ENCODE results near the gene SKAP1. TPM values are rescaled to one million over a fixed set of nuclear protein-coding genes. Genes with fewer than 3 reads are reported as not detected.

The SKAP1 gene
- total RNA-seq, 1 donor from 2014 or later, result 0.69 TPM

DNA sequence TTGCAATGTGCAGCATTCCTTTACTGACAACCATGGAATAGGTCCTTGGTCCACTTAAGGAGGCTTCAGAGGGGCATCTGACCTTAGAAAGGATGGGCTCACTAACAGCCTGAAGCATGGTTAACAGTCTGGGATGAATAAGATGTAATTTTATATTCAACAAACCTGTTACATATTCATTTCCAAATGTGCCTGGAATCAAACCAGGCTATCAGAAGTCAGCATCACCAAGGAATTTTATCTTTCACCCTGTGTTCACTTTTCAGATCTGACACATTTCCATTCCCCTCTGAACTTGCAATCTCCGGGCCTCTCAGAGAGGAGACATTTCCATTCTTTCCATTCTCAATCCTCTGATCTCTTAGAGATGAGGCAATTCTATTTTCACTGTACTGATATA lies 260.1 kb downstream of the SKAP1 start:
- Mint-ChIP-seq H3K4me1 (ENCODE audit: low read depth) (peaks cover 26% of the 10 kb centered on the region), H3K36me3 (ENCODE audit: insufficient read depth) (no peaks in the 10 kb centered on the region), H3K27me3 (peaks cover 17% of the 10 kb centered on the region), H3K27ac (no peak overlapping the region), H3K9me3 (ENCODE audit: low read depth) (no peaks in the 10 kb centered on the region), H3K4me3 (ENCODE audit: low read depth) (no peak overlapping the region)
- no peak for DNase-seq (ENCODE audit: low spot score, unreplicated experiment)
- TF ChIP-seq, protein P1, sequence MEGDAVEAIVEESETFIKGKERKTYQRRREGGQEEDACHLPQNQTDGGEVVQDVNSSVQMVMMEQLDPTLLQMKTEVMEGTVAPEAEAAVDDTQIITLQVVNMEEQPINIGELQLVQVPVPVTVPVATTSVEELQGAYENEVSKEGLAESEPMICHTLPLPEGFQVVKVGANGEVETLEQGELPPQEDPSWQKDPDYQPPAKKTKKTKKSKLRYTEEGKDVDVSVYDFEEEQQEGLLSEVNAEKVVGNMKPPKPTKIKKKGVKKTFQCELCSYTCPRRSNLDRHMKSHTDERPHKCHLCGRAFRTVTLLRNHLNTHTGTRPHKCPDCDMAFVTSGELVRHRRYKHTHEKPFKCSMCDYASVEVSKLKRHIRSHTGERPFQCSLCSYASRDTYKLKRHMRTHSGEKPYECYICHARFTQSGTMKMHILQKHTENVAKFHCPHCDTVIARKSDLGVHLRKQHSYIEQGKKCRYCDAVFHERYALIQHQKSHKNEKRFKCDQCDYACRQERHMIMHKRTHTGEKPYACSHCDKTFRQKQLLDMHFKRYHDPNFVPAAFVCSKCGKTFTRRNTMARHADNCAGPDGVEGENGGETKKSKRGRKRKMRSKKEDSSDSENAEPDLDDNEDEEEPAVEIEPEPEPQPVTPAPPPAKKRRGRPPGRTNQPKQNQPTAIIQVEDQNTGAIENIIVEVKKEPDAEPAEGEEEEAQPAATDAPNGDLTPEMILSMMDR (IDR thresholded peaks at IDR 0.05; ENCODE audit: unreplicated experiment), result no peak

DNA sequence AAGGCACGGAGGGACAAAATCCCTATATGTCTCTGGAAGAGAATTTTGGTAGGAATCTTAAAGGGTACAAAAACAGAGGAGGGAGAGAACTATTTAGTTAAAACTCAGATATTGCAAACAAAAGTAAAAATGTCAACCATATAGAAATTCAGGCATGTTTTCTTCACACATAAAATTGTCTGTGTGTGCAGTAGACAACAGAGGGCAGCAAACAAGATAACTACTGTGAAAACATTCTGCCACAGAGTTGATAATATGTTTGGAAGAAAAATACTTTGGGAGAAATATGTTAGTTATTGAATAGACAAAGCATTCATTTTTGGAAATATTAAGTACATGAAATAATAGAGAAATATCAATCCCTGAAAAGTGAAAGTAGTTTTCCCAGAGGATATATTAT lies 266.2 kb downstream of the SKAP1 start:
- no peaks in the 10 kb centered on the region for H3K27me3 Mint-ChIP-seq

DNA sequence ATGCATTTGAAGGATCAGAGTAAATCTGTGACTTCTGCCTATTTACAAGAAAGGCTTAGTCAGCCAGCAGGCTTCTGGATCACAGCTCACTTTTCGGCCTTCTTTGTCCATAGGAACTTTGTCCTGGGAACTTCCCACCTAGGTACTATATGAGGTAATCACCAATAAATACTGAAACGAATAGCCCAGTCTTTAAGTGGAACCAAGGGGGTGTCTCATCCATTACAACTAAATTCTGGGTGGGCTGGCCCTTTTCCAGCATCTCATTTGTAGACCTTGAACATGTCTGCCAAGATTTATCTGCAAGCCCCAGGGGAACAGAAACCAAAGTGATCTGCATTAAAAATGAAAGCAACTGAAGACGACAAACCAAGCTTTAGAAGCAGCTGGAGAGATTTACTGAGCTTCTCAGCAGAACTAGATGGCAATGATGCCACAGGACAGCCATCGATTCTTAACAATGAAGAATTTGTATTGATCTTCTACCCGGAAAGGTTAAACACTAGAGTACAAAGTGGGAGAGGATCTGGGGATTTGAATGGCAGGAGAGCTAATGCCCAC lies 267.0 kb downstream of the SKAP1 start:
- H3K9me3 Mint-ChIP-seq (ENCODE audit: low read depth), result no peaks in the 10 kb centered on the region
- TF ChIP-seq, protein P1 (IDR thresholded peaks at IDR 0.05; ENCODE audit: unreplicated experiment), result no peak
- H3K36me3 Mint-ChIP-seq (ENCODE audit: insufficient read depth), result no peaks in the 10 kb centered on the region
- peak overlapping the region; percentile 70 for H3K27ac Mint-ChIP-seq
- H3K4me1 Mint-ChIP-seq (ENCODE audit: low read depth), result peaks cover 62% of the 10 kb centered on the region
- no peak for DNase-seq (ENCODE audit: low spot score, unreplicated experiment)
- H3K27me3 Mint-ChIP-seq, result no peaks in the 10 kb centered on the region
- H3K4me3 Mint-ChIP-seq (ENCODE audit: low read depth), result no peak overlapping the region

More for the DNA sequence above, 266.2 kb downstream of the SKAP1 start:
- no peak for DNase-seq (ENCODE audit: low spot score, unreplicated experiment)
- TF ChIP-seq, protein P1 (IDR thresholded peaks at IDR 0.05; ENCODE audit: unreplicated experiment), result peak; percentile 18
- Mint-ChIP-seq H3K4me3 (ENCODE audit: low read depth) (no peak overlapping the region), H3K27ac (peak overlapping the region; percentile 70), H3K4me1 (ENCODE audit: low read depth) (peaks cover 67% of the 10 kb centered on the region), H3K36me3 (ENCODE audit: insufficient read depth) (no peaks in the 10 kb centered on the region), H3K9me3 (ENCODE audit: low read depth) (no peaks in the 10 kb centered on the region)

DNA sequence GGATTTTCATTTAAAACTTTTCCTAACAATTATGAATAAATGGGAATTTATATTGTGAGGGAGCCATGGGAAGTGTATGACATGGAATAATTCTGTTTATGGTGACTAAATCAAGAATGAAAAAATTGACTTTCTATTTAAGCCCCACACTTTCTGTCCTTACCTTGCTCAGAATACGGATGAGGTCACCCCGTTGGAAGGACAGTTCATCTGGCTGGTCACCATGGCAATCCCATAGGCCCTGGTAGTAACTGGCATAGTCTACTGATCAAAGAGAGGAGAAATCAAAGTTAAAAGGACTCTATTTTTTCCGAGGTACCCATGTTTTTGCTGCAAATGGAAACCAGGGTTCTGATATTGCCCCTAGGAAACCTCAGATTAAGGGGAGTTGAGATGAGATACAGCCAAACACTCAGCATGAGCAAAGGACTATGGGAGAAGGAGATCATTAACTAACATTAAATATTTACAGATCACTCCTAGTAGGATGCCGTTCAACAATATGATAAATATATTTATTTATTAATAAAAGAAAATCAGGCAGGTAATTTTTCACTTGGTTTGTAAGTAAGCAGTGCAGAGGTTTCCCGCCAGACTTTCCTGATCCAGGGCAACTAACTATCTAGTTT lies 267.6 kb downstream of the SKAP1 start:
- Mint-ChIP-seq H3K4me1 (ENCODE audit: low read depth) (peaks cover 56% of the 10 kb centered on the region), H3K27ac (peak overlapping the region; percentile 64), H3K4me3 (ENCODE audit: low read depth) (no peak overlapping the region), H3K36me3 (ENCODE audit: insufficient read depth) (no peaks in the 10 kb centered on the region), H3K9me3 (ENCODE audit: low read depth) (no peaks in the 10 kb centered on the region), H3K27me3 (no peaks in the 10 kb centered on the region)
- TF ChIP-seq, protein P1 (IDR thresholded peaks at IDR 0.05; ENCODE audit: unreplicated experiment), result no peak
- DNase-seq (ENCODE audit: low spot score, unreplicated experiment), result no peak

DNA sequence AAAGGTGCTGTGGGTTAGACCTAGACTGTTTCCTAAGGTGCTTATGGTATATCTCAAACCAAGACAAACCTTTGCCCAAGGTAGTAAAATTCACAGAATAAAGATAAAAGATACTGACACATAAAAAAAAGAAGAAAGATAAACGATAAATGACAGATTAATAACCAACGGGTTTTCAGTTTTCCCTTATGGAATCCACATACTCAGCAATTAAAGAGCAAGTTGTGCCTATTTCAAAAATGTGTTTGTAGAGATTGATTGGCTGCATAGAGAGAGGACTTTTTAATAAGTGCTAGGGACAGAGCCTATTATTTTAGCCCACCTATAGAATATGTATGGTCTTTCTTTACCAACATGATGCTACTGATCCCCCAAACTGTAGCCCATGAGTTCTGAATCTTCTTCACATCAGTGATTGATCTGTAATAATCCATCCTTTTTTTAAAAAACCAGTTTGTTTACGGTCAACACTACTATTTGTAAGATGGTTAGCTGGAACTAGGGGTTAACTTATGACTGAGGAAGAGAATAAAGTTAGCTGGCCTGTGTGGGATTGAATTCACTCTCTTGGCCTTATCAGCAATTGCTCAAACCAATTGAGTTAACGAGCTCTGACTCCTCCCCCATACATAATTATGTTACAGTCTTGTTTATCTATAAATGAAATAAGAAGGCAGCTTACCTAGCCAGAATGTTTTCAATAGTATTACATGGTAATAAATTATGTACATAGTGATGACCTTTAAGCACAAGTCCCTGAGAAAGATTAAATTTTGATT lies 268.7 kb downstream of the SKAP1 start:
- Mint-ChIP-seq H3K4me3 (ENCODE audit: low read depth) (no peak overlapping the region), H3K9me3 (ENCODE audit: low read depth) (no peaks in the 10 kb centered on the region), H3K27me3 (peaks cover 4% of the 10 kb centered on the region), H3K27ac (peak overlapping the region; percentile 41), H3K36me3 (ENCODE audit: insufficient read depth) (no peaks in the 10 kb centered on the region), H3K4me1 (ENCODE audit: low read depth) (peaks cover 51% of the 10 kb centered on the region)
- TF ChIP-seq, protein P1 (IDR thresholded peaks at IDR 0.05; ENCODE audit: unreplicated experiment), result no peak
- no peak for DNase-seq (ENCODE audit: low spot score, unreplicated experiment)

All from progenitor cell of endocrine pancreas (in vitro differentiated cells).